ENCODE data around the gene PCCA.

- TF ChIP-seq POLR2A (IDR thresholded peaks at IDR 0.05; ENCODE audit: low read depth, low read length), result no peak
- TF ChIP-seq CTCF (IDR thresholded peaks at IDR 0.05; ENCODE audit: extremely low read depth in 1 of 2, insufficient read depth in 1 of 2, low read depth in 1 of 2, low read length in 2 of 2), result no peak
- TF ChIP-seq EZH2 (IDR thresholded peaks at IDR 0.05; ENCODE audit: borderline replicate concordance, low read depth, low read length, severe bottlenecking), result no peak
- TF ChIP-seq POLR2AphosphoS5 (IDR thresholded peaks at IDR 0.05; ENCODE audit: insufficient read depth, low read depth, low read length), result no peak
- no peak for TF ChIP-seq JUN (IDR thresholded peaks at IDR 0.05; ENCODE audit: borderline replicate concordance, insufficient read depth, insufficient read length, low read depth)
- TF ChIP-seq, protein P1, sequence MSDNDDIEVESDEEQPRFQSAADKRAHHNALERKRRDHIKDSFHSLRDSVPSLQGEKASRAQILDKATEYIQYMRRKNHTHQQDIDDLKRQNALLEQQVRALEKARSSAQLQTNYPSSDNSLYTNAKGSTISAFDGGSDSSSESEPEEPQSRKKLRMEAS (IDR thresholded peaks at IDR 0.05; ENCODE audit: insufficient read depth, insufficient read length), result no peak
- TF ChIP-seq MYC (IDR thresholded peaks at IDR 0.05; ENCODE audit: low read depth, low read length), result no peak
- TF ChIP-seq GATA2 (IDR thresholded peaks at IDR 0.05; ENCODE audit: insufficient read depth, insufficient read length, low read depth, low read length), result no peak
- TF ChIP-seq FOS (IDR thresholded peaks at IDR 0.05; ENCODE audit: borderline replicate concordance, insufficient read depth, low read length), result no peak
Observed at GRCh38 chr13:100300708-100301107, 211.8 kb downstream of the PCCA start.
